ENCODE results near the gene TTC28. TPM values are rescaled to one million over a fixed set of nuclear protein-coding genes. Genes with fewer than 3 reads are reported as not detected.

The TTC28 gene
- total and polyA plus RNA-seq, 4 donors, result 3.1 to 74.9 (median 26.1) TPM

DNA sequence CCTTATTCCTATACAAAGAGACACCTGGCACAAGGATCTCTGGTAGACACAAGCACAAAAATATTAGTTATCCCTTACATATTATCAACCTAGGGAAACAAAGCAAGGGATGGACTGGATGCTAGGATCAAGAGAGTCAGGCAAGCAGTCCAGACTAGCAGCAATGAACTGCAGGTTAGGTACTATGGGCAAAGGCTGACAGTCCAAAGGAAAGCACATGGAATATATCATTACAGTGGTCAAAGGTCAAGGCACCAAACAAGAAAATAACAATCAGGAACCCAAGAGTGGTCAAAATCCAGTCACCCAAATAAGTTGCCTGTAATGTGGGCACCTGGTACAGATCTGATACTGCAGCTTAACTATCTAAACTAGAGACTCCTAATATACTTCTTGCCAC, 77.7 kb downstream of the TTC28 start:
- no peak for ATAC-seq (ENCODE audit: low FRiP score)
- DNase-seq, result no peak
- H3K27ac ChIP-seq (ENCODE audit: low read depth in 1 of 2, low read length in 2 of 2), result no peak overlapping the region
- intact Hi-C loops (cut with DNase I), result loop anchor here (2.0 to 10.0 kb wide), 4 partner anchors 227 to 643 kb away; no protein-coding TSS in a partner anchor
- no peaks in the 10 kb centered on the region for H3K4me1 ChIP-seq (ENCODE audit: control insufficient read depth in 1 of 2, insufficient read depth in 2 of 2, low read length in 2 of 2)
- no peaks in the 10 kb centered on the region for H3K9me3 ChIP-seq (ENCODE audit: control insufficient read depth, low read length)
- H3K4me3 ChIP-seq (ENCODE audit: low read length in 2 of 2), result no peak overlapping the region
- H3K36me3 ChIP-seq (ENCODE audit: control insufficient read depth in 1 of 2, insufficient read depth in 2 of 2, low read length in 1 of 2), result no peaks in the 10 kb centered on the region
- no peaks in the 10 kb centered on the region for H3K27me3 ChIP-seq (ENCODE audit: control insufficient read depth in 1 of 2, insufficient read depth in 2 of 2, low read length in 1 of 2)

- Histone ChIP-seq H3K9me3 (ENCODE audit: control insufficient read depth, low read length) (no peaks in the 10 kb centered on the region), H3K27me3 (ENCODE audit: control insufficient read depth in 1 of 2, insufficient read depth in 2 of 2, low read length in 1 of 2) (no peaks in the 10 kb centered on the region), H3K4me3 (ENCODE audit: low read length in 2 of 2) (no peak overlapping the region), H3K4me1 (ENCODE audit: control insufficient read depth in 1 of 2, insufficient read depth in 2 of 2, low read length in 2 of 2) (no peaks in the 10 kb centered on the region), H3K27ac (ENCODE audit: low read depth in 1 of 2, low read length in 2 of 2) (no peak overlapping the region), H3K36me3 (ENCODE audit: control insufficient read depth in 1 of 2, insufficient read depth in 2 of 2, low read length in 1 of 2) (no peaks in the 10 kb centered on the region)
- WGBS, 2 donors, result 58 to 59% methylated on average over 3 of the region's 3 CpGs
- intact Hi-C loops (cut with DNase I), result loop anchor here (1.0 to 10.0 kb wide), 5 partner anchors 228 to 644 kb away; no protein-coding TSS in a partner anchor
- DNase-seq, result no peak
- ATAC-seq (ENCODE audit: low FRiP score), result peak; percentile 52
Measured at GRCh38 chr22:28600546-28601143, 79.0 kb downstream of the TTC28 start.

DNA sequence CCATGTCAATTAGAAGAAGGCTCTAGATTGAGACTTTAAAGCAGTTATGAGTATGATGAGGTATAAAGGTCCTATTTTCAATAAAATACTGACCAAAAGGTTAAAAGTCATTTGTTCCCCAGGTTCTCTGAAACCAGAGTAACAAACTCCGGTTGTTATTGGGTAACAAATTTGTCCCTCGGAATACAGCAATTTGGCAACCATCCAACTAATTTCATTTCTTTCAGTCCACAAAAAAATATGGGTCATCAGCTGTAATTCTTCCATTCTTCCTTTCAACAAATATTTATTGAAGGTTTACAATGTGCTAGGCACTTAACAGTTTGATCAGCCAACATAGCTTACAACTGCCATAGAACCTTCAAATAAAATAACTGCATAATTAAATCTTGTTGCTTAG, 79.9 kb downstream of the TTC28 start:
- H3K27me3 ChIP-seq (ENCODE audit: control insufficient read depth in 1 of 2, insufficient read depth in 2 of 2, low read length in 1 of 2), result no peaks in the 10 kb centered on the region
- DNase-seq (no peak), ATAC-seq (ENCODE audit: low FRiP score) (no peak)
- intact Hi-C loops (cut with DNase I), result loop anchor here (1.0 to 10.0 kb wide), 5 partner anchors 229 to 645 kb away; no protein-coding TSS in a partner anchor
- 61 to 70% methylated on average over 2 of the region's 2 CpGs for WGBS, 2 donors
- H3K4me1 ChIP-seq (ENCODE audit: control insufficient read depth in 1 of 2, insufficient read depth in 2 of 2, low read length in 2 of 2), result no peaks in the 10 kb centered on the region
- no peak overlapping the region for H3K4me3 ChIP-seq (ENCODE audit: low read length in 2 of 2)
- no peaks in the 10 kb centered on the region for H3K36me3 ChIP-seq (ENCODE audit: control insufficient read depth in 1 of 2, insufficient read depth in 2 of 2, low read length in 1 of 2)
- no peak overlapping the region for H3K27ac ChIP-seq (ENCODE audit: low read depth in 1 of 2, low read length in 2 of 2)
- H3K9me3 ChIP-seq (ENCODE audit: control insufficient read depth, low read length), result no peaks in the 10 kb centered on the region

DNA sequence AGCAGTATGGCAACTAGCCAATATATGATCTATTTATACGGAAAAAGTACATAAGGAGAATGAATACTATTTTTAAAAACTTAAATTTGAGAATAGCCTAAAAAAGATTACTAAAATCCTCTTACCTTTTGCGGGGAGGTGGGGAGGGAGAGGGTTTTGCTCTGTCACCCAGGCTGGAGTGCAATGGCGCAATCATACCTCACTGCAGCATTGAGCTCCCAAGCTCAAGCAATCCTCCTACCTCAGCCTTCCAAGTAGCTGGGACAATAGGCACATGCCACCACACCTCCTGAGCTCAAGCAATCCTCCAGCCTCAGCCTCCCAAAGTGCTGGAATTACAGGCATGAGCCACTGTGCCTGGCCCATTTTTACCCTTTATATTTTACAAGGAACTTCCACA, 82.0 kb downstream of the TTC28 start:
- H3K36me3 ChIP-seq (ENCODE audit: control insufficient read depth in 1 of 2, insufficient read depth in 2 of 2, low read length in 1 of 2), result no peaks in the 10 kb centered on the region
- H3K9me3 ChIP-seq (ENCODE audit: control insufficient read depth, low read length), result no peaks in the 10 kb centered on the region
- H3K4me1 ChIP-seq (ENCODE audit: control insufficient read depth in 1 of 2, insufficient read depth in 2 of 2, low read length in 2 of 2), result no peaks in the 10 kb centered on the region
- intact Hi-C loops (cut with DNase I), result no loop called here
- 64 to 66% methylated on average over 3 of the region's 3 CpGs for WGBS, 2 donors
- DNase-seq (no peak), ATAC-seq (ENCODE audit: low FRiP score) (no peak)
- no peak overlapping the region for H3K27ac ChIP-seq (ENCODE audit: low read depth in 1 of 2, low read length in 2 of 2)
- H3K4me3 ChIP-seq (ENCODE audit: low read length in 2 of 2), result no peak overlapping the region
- H3K27me3 ChIP-seq (ENCODE audit: control insufficient read depth in 1 of 2, insufficient read depth in 2 of 2, low read length in 1 of 2), result no peaks in the 10 kb centered on the region

- 29 to 32% methylated on average over 4 of the region's 4 CpGs for WGBS, 2 donors
- Histone ChIP-seq H3K9me3 (ENCODE audit: control insufficient read depth, low read length) (no peaks in the 10 kb centered on the region), H3K27ac (ENCODE audit: low read depth in 1 of 2, low read length in 2 of 2) (no peak overlapping the region), H3K4me3 (ENCODE audit: low read length in 2 of 2) (no peak overlapping the region), H3K27me3 (ENCODE audit: control insufficient read depth in 1 of 2, insufficient read depth in 2 of 2, low read length in 1 of 2) (no peaks in the 10 kb centered on the region), H3K36me3 (ENCODE audit: control insufficient read depth in 1 of 2, insufficient read depth in 2 of 2, low read length in 1 of 2) (no peaks in the 10 kb centered on the region), H3K4me1 (ENCODE audit: control insufficient read depth in 1 of 2, insufficient read depth in 2 of 2, low read length in 2 of 2) (no peaks in the 10 kb centered on the region)
- peak; percentile 83 for ATAC-seq (ENCODE audit: low FRiP score)
- intact Hi-C loops (cut with DNase I), result loop anchor here (2.0 to 5.0 kb wide), 2 partner anchors 542 to 543 kb away; no protein-coding TSS in a partner anchor
- DNase-seq, result no peak
Measured at GRCh38 chr22:28594797-28595462, 84.7 kb downstream of the TTC28 start.

DNA sequence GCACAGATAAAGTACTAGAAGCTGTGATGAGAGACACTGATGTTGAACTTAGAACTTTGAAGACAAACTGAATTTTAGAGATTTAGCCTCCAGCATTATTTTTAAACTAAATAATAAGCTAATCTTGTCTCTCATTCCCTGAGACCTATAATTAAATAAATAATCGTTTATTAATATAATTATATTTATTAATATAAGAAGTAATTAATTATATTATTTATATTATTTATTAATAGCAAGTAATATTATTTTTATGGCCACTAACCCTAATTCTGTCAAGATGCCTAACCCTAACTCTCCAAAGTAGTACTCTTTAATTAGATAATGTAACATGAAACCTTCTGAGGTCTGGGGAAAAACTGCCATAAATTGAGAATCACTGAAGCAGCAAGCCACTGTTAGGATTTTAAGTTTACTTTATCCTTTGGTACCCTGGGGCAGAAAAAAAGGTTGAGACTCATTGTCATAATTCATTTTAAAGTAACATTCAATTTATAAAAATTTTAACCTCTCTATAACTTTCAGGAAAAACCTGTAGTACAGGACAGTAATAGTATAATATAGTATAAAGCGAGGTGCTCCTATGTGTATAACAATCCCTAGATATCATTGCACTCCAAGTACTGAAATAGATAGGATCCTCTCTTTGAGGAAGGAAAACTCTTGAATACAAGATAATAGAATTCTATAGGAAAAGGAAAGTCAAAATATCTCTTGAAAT, 85.4 kb downstream of the TTC28 start:
- DNase-seq, result no peak
- Histone ChIP-seq H3K36me3 (ENCODE audit: control insufficient read depth in 1 of 2, insufficient read depth in 2 of 2, low read length in 1 of 2) (no peaks in the 10 kb centered on the region), H3K4me1 (ENCODE audit: control insufficient read depth in 1 of 2, insufficient read depth in 2 of 2, low read length in 2 of 2) (no peaks in the 10 kb centered on the region), H3K27me3 (ENCODE audit: control insufficient read depth in 1 of 2, insufficient read depth in 2 of 2, low read length in 1 of 2) (no peaks in the 10 kb centered on the region), H3K27ac (ENCODE audit: low read depth in 1 of 2, low read length in 2 of 2) (no peak overlapping the region), H3K9me3 (ENCODE audit: control insufficient read depth, low read length) (no peaks in the 10 kb centered on the region), H3K4me3 (ENCODE audit: low read length in 2 of 2) (no peak overlapping the region)
- intact Hi-C loops (cut with DNase I), result loop anchor here (2.0 to 5.0 kb wide), 2 partner anchors 541 to 542 kb away; no protein-coding TSS in a partner anchor
- no peak for ATAC-seq (ENCODE audit: low FRiP score)
- 53 to 54% methylated on average over 2 of the region's 2 CpGs for WGBS, 2 donors

GRCh38 chr22:28593299-28593698, 86.3 kb downstream of the TTC28 start:
- H3K27me3 ChIP-seq (ENCODE audit: control insufficient read depth in 1 of 2, insufficient read depth in 2 of 2, low read length in 1 of 2), result no peaks in the 10 kb centered on the region
- H3K27ac ChIP-seq (ENCODE audit: low read depth in 1 of 2, low read length in 2 of 2), result no peak overlapping the region
- no peak for ATAC-seq (ENCODE audit: low FRiP score)
- no peaks in the 10 kb centered on the region for H3K4me1 ChIP-seq (ENCODE audit: control insufficient read depth in 1 of 2, insufficient read depth in 2 of 2, low read length in 2 of 2)
- intact Hi-C loops (cut with DNase I), result loop anchor here in 1 of 2 donors (2.0 to 5.0 kb wide), 2 partner anchors 541 to 572 kb away; no protein-coding TSS in a partner anchor
- WGBS, 2 donors, result 94 to 95% methylated on average over 3 of the region's 3 CpGs
- no peak for DNase-seq
- no peak overlapping the region for H3K4me3 ChIP-seq (ENCODE audit: low read length in 2 of 2)
- H3K36me3 ChIP-seq (ENCODE audit: control insufficient read depth in 1 of 2, insufficient read depth in 2 of 2, low read length in 1 of 2), result no peaks in the 10 kb centered on the region
- H3K9me3 ChIP-seq (ENCODE audit: control insufficient read depth, low read length), result no peaks in the 10 kb centered on the region

DNA sequence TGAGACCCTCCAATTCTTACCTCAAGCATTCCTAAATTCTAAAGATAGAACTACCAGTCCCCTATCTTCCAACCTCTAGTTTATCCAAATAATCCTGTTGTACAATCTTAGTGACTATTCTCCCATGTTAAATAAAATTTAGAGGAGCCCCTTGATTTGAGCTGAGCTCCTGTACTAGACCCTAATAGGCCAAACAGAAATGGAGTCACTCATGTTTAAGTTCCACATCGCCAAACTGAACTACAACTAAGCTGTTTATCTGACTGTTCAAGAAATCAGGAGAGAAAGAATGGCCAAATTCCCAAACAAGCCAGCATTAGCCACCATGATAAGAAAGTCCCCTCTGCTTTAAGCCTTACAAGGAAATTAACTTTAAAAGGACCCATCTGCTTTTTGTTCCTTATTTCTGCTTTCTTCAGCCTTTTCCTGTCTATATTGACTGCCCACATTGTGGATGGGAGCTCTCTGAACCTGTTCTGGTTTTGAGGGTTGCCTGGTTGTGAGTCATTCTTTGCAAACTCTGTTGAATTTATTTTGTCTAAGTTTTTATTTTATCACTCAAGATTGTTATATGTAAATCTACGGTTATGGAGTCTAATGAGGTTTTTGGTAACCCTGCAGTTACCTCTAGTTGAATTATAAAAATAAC, 90.4 kb downstream of the TTC28 start:
- WGBS, 2 donors, result 71 to 84% methylated on average over 2 of the region's 2 CpGs
- Histone ChIP-seq H3K36me3 (ENCODE audit: control insufficient read depth in 1 of 2, insufficient read depth in 2 of 2, low read length in 1 of 2) (no peaks in the 10 kb centered on the region), H3K4me1 (ENCODE audit: control insufficient read depth in 1 of 2, insufficient read depth in 2 of 2, low read length in 2 of 2) (no peaks in the 10 kb centered on the region), H3K4me3 (ENCODE audit: low read length in 2 of 2) (no peak overlapping the region), H3K27ac (ENCODE audit: low read depth in 1 of 2, low read length in 2 of 2) (no peak overlapping the region), H3K9me3 (ENCODE audit: control insufficient read depth, low read length) (no peaks in the 10 kb centered on the region), H3K27me3 (ENCODE audit: control insufficient read depth in 1 of 2, insufficient read depth in 2 of 2, low read length in 1 of 2) (no peaks in the 10 kb centered on the region)
- no peak for DNase-seq
- no peak for ATAC-seq (ENCODE audit: low FRiP score)
- intact Hi-C loops (cut with DNase I), result no loop called here
